Loucy (cell line): ENCODE results near the gene MSL3B.
"Not testable (repeated sequence)": the region's sequence is repeated elsewhere in the genome, so short reads cannot be mapped to it uniquely, and the experiment has no call there.

ENCODE experiments used
- H2AFZ ChIP-seq: fragments of 200-600 bp; sonication (generic); 2 replicates; pipeline ENCODE4 v1.6.0; 2016; ENCODE audit warnings: antibody characterized with exemption, mild to moderate bottlenecking, low read length, moderate library complexity
- H3F3A ChIP-seq: fragments of 200-600 bp; 2 replicates; pipeline ENCODE4 v1.6.0; 2016; ENCODE audit warnings: antibody characterized with exemption, low read depth, mild to moderate bottlenecking
- H3K27me3 ChIP-seq: fragments of 200-600 bp; sonication (generic); 2 replicates; pipeline ENCODE4 v1.6.1; 2014; ENCODE audit warnings: low read length, mild to moderate bottlenecking; ENCODE audit not compliant: insufficient read depth, poor library complexity, severe bottlenecking
- H3K36me3 ChIP-seq: fragments of 200-600 bp; sonication (generic); 2 replicates; pipeline ENCODE4 v1.6.1; 2016; ENCODE audit warnings: low read length; ENCODE audit not compliant: insufficient read depth
- H3K4me1 ChIP-seq: fragments of 200-600 bp; sonication (generic); 2 replicates; pipeline ENCODE4 v1.5.1; 2014; ENCODE audit warnings: low read length, mild to moderate bottlenecking; ENCODE audit not compliant: insufficient read depth, poor library complexity, severe bottlenecking
- H3K4me2 ChIP-seq: fragments of 200-600 bp; sonication (generic); 2 replicates; pipeline ENCODE4 v1.6.0; 2014; ENCODE audit warnings: antibody characterized with exemption, low read length, low read depth, mild to moderate bottlenecking; ENCODE audit not compliant: poor library complexity, severe bottlenecking
- H3K4me3 ChIP-seq: fragments of 200-600 bp; sonication (generic); 2 replicates; pipeline ENCODE4 v1.5.1; 2014; ENCODE audit warnings: low read length, mild to moderate bottlenecking, mixed read lengths; ENCODE audit not compliant: poor library complexity, severe bottlenecking
- H3K79me2 ChIP-seq: fragments of 200-600 bp; sonication (generic); 2 replicates; pipeline ENCODE4 v1.6.1; 2014; ENCODE audit warnings: low read length; ENCODE audit not compliant: insufficient read depth
- H3K9ac ChIP-seq: fragments of 200-600 bp; sonication (generic); 2 replicates; pipeline ENCODE4 v1.6.0; 2014; ENCODE audit warnings: mild to moderate bottlenecking, low read depth, low read length, moderate library complexity; ENCODE audit not compliant: poor library complexity, severe bottlenecking
- H3K9me2 ChIP-seq: fragments of 200-600 bp; sonication (generic); replicated peaks from 2 replicates; pipeline ENCODE4 v1.6.1; 2016; ENCODE audit warnings: low read depth, low read length, mixed read lengths
- H3K9me3 ChIP-seq: fragments of 200-600 bp; sonication (generic); 2 replicates; pipeline ENCODE4 v1.6.1; 2014; ENCODE audit warnings: mild to moderate bottlenecking, antibody characterized with exemption, low read length, low read depth; ENCODE audit not compliant: insufficient read depth
- H4K20me1 ChIP-seq: fragments of 200-600 bp; sonication (generic); 2 replicates; pipeline ENCODE4 v1.6.0; 2014; ENCODE audit warnings: antibody characterized with exemption, low read length, mild to moderate bottlenecking; ENCODE audit not compliant: insufficient read depth, poor library complexity, severe bottlenecking
- EZH2phosphoT487 ChIP-seq: fragments of 200-600 bp; IDR thresholded peaks from 2 replicates; pipeline ENCODE4 v1.6.1; 2018; ENCODE audit warnings: antibody characterized with exemption, mild to moderate bottlenecking, moderate library complexity, borderline replicate concordance
- TF ChIP-seq, protein P1 (sequence below): fragments of 200-600 bp; sonication (generic); conservative IDR thresholded peaks from 2 replicates; pipeline ENCODE4 v1.5.1; 2014; ENCODE audit warnings: mild to moderate bottlenecking, antibody characterized with exemption, low read length

The MSL3B gene

DNA sequence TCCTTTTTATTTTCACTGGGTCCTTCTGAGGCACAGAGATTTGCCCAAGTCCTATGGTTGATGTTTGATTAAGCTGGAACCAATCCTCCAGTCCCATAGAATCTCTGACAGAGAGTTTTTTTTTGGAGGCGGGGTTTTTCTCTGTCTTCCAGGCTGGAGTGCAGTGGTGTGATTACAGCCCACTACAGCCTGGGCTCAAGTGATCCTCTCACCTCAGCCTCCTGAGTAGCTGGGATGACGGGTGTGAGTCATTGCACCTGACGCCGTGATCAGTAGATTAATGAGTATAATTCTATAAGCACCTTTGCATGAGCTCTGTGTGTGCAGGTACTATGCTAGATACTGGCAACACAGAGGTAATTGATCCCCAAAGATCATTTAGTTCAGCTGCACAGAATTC, 33.7 kb upstream of the MSL3B start:
- Histone ChIP-seq H2AFZ (no peak overlapping the region), H3K79me2 (no peaks in the 10 kb centered on the region), H3K27me3 (no peaks in the 10 kb centered on the region), H3K9ac (no peak overlapping the region), H4K20me1 (no peaks in the 10 kb centered on the region), H3K4me3 (no peak overlapping the region), H3K9me2 (no peaks in the 10 kb centered on the region), H3F3A (no peaks in the 10 kb centered on the region), H3K36me3 (no peaks in the 10 kb centered on the region), H3K4me1 (no peaks in the 10 kb centered on the region), H3K4me2 (no peak overlapping the region), H3K9me3 (no peaks in the 10 kb centered on the region)
- no peak for TF ChIP-seq EZH2phosphoT487
- TF ChIP-seq, protein P1, sequence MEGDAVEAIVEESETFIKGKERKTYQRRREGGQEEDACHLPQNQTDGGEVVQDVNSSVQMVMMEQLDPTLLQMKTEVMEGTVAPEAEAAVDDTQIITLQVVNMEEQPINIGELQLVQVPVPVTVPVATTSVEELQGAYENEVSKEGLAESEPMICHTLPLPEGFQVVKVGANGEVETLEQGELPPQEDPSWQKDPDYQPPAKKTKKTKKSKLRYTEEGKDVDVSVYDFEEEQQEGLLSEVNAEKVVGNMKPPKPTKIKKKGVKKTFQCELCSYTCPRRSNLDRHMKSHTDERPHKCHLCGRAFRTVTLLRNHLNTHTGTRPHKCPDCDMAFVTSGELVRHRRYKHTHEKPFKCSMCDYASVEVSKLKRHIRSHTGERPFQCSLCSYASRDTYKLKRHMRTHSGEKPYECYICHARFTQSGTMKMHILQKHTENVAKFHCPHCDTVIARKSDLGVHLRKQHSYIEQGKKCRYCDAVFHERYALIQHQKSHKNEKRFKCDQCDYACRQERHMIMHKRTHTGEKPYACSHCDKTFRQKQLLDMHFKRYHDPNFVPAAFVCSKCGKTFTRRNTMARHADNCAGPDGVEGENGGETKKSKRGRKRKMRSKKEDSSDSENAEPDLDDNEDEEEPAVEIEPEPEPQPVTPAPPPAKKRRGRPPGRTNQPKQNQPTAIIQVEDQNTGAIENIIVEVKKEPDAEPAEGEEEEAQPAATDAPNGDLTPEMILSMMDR = no peak

DNA sequence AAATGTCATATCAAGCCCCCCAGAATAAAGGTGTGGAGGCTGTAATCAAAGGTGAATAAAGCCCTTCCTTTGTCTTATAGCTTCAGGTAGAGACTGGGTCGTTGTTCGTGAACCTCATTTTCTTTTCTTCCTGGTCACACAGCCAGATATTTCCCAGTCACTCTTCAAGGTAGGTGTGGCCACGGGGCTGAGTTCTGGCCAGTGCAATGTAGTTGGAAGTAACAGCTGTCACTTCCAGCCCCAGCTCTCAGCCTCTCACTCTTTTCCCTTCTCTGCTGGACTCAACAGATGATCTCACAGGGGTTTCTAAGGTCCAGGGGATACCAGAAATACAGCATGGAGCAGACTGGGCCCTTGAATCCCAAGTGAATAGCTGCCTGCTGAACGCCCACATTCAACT, 33.2 kb upstream of the MSL3B start:
- Histone ChIP-seq H3K4me2 (no peak overlapping the region), H3K36me3 (no peaks in the 10 kb centered on the region), H3K9me3 (no peaks in the 10 kb centered on the region), H3K4me1 (no peaks in the 10 kb centered on the region), H2AFZ (no peak overlapping the region), H3K79me2 (no peaks in the 10 kb centered on the region), H3K9ac (no peak overlapping the region), H3K27me3 (no peaks in the 10 kb centered on the region), H3F3A (no peaks in the 10 kb centered on the region), H4K20me1 (no peaks in the 10 kb centered on the region), H3K9me2 (no peaks in the 10 kb centered on the region), H3K4me3 (no peak overlapping the region)
- TF ChIP-seq, protein P1 = no peak
- TF ChIP-seq EZH2phosphoT487 = no peak

DNA sequence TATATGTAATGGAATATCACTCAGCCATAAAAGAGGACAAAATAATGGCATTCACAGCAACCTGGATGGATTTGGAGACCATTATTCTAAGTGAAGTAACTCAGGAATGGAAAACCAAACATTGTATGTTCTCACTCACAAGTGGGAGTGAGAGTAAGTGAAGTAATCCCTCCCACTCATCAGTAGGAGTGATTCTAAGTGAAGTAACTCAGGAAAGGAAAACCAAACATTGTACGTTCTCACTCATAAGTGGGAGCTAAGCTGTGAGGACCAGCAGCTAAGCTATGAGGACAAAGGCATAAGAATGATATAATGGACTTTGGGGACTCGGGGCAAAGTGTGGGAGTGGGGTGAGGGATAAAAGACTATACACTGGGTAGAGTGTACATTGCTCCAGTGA, 28.1 kb upstream of the MSL3B start:
- not testable (repeated sequence) for H3K27me3 ChIP-seq, H2AFZ ChIP-seq, H3F3A ChIP-seq, H3K4me1 ChIP-seq, H4K20me1 ChIP-seq, H3K9me2 ChIP-seq, H3K9ac ChIP-seq, H3K36me3 ChIP-seq, H3K79me2 ChIP-seq, H3K4me3 ChIP-seq, H3K4me2 ChIP-seq, H3K9me3 ChIP-seq

DNA sequence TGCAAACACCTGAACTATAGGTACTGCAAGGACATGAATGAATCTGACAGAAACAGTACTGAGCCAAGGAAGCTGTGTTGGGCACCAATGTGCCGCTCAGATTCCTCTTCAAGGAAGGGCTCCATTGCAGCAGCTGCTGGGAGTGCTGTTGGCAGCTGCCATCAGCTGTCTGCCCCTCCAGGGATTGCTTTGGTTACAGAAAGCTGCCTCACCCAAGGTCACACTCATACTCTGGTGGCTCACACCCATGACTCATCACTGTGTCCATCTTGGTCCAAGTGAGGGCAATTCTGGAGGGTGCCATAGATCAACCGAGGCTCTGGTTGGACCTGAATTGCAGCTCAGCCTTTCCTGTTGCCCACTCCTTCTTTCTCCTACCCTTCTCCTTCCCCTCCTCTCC, 24.6 kb upstream of the MSL3B start:
- Histone ChIP-seq H3K79me2 (no peaks in the 10 kb centered on the region), H3K36me3 (no peaks in the 10 kb centered on the region), H3K9ac (no peak overlapping the region), H2AFZ (no peak overlapping the region), H3F3A (no peaks in the 10 kb centered on the region), H3K9me3 (no peaks in the 10 kb centered on the region), H3K9me2 (no peaks in the 10 kb centered on the region), H4K20me1 (no peaks in the 10 kb centered on the region), H3K4me2 (no peak overlapping the region), H3K4me1 (no peaks in the 10 kb centered on the region), H3K27me3 (no peaks in the 10 kb centered on the region), H3K4me3 (no peak overlapping the region)
- no peak for TF ChIP-seq EZH2phosphoT487
